Activated CD4-positive, alpha-beta T cell treated with anti-CD3 and anti-CD28 coated beads, Interleukin-2, amount 50 U/mL, for 1 hour (primary cell): ENCODE measurements around the gene SACM1L.

Experiments
- DNase-seq: peaks from one replicate; pipeline ENCODE4 v3.0.0-alpha.2; 2020

SACM1L gene

DNA sequence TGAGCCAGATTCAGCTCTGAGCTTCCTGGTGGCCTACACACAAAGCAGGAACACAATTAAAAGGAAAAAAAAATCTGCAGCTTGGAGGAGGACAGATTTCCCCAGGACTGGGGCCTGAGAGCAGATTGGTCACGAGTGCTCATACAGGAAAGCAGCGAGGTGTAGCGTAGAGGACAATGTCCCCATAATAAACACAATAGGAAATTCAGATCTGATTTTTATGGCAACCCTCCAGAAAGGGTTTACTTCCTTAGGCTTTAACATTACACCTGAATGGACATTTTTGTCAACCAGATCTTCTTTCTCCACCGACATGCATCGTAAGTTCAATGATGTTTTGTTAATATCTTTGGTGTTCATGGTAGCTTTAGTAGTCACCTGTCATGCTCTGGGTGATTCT is 83.9 kb downstream of the SACM1L start:
- no peak for DNase-seq

DNA sequence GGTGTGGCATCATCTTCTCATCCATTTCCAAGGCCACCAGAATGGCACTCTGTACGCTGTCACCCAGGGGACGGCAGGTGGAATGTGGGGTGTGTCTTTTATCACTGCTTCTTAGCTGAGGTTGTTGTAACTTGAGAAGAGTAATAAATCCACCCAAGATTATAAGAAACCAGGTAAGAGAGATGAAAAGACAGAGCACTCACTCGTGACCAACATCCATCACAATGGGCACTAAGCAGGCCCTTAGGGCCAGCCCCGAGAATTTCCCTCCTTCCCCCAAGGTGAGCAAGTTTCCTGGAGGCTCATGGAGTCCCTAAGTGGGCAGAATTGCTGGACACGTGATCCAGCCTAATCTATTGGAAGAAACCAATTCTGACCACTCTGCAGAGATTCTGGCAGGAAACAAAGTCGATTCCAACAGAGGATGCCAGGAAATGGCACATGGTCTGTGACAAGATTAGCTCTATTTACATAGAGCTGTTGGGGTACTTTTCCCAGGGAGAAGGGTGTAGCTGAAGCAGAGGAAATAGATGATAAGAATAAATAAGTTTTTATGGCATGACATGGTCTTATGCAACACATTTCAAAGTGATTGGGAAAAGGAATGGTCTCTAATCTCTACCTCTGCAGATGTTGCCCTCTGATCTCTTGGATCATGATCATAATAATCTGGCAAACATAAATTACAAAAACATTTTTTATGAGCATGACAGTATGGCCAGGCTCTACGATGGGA is 84.7 kb downstream of the SACM1L start:
- no peak for DNase-seq

DNA sequence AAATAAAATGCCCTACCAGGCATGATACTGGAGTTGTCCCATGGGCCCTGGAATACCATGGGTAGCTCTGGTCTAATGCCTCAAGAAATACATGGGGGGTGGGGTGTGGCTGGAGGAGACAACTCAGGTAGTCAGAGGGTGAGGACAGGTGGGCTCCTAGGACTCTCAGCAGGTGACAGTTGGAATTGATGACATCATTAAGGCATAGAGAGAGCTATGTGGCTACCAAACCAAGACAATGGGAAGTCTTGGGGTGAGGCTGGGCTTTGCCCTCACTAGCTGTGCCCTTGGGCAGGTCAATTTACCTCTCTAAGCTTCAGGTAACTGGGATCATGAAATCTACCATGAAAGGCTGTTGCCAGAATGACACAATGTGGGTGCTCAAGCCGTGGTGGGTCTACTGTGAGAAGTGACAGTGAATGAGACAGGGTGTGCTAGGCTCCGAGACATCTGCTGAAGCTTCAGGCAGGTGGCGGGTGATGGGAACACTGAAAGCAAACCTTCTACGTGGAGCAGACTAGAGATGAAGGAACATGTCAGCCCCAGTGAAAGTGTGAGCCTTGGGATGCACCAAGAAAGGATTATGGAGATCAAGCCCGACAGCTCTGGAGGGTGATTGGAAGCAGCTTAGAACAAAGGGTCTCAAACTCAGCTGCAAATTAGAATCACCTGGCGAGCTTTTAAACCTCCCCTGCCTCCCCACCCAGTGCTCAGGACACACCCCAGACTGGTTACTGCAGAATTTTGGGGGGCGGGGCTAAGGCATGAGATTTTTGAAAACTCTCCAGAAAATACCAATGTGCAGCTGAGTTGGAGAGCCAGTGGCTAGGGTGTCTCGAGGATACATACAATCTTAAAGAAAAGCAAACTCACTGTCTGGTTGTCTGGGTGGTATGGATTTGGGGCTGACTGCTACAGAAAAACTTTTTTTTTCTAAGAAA is 85.7 kb downstream of the SACM1L start:
- DNase-seq = no peak

DNA sequence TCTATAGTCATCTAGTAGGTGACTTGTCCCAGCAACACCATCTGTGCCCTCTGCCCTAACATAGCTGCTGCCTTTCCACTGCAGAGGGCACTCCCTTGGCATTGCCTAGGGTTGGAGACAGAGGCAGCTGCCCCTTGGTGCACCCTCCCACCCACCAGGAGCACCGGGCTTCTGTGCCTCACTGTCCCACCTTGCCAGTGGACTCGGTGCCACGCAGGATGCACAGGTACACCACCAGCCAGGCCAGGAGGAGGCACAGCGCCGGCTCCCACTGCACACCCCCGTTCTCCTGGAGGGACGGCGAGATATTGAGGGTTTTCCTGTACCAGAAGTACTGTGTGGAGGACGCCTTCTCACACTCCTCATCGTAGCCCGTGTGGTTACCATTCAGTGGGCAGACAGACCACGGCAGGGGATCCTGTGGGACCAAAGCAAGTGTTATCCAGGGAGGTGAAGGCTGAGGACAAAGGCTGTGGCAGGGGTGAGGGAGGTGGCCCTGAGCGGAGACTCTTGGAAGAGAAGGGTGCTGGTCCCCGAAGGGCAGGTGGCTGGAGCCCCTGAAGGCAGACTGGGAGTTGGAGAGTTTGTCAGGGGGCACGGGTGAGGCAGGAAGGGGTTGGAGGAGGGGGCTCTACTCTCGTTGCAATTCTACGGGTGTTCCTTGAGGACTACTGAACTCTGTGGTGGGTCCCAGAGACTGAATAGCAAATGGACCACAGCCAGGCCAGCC is 86.5 kb downstream of the SACM1L start:
- DNase-seq = no peak

DNA sequence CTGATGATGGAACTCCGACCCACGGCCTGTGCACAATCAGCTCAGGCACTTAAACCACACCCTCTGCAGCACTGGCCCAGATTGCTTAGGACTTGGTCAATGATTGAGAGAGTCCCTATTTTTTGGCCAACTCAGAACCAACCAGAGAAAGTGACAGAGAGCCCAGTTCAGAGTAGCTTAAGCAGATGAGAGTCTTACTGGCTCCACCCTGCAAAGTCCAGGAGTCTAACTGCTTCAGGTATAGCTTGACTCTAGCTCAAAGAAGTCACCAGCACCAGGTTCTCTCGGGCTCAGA is 87.1 kb downstream of the SACM1L start:
- no peak for DNase-seq

DNA sequence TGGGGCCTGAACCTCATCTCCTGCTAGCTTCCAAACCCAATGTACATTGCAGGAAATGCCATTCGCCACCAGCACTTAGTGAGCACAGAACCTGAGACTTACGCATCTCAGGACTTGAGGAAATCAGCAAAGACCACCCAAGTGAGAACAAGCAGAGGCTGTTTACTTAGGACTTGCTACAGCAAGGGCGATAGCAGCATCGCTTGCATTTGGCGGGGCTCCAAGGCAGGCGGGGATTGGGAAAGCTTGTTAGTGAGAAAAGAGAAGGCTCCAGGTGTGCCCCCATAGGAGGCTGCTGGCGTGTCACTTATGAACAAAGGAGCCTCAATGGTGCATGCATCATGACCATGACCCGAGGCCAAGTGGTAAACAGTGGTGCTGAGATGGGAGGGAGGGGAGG is 87.4 kb downstream of the SACM1L start:
- no peak for DNase-seq

DNA sequence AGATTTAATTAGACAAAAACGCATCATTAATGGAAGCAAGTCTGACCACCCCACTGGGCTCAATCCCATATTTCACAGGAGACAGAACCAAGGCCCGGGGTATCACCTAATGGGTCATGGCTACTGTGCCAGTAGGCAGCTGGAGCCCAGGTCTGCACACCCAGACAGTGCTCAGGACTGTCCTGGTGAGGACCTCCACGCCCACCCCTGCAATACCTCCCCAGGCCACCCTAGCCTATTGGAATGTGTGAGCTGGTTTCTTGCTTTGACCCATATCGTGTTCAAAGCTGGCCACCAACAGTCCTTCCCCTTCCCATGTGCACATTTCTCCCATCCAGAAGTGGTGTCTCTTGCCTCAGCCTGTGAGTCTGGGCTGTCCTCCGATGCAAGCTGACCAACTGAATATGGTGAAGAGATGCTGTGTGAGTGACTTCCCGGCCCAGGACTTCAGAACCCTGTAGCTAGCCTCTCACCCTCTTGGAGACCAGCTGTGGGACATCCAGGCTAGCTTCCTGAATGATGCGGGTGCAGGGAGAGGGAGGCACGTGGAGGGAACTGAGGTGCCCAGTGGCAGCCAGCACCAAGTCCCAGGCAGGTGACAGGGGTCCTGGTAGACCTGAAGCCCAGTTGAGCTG is 88.0 kb downstream of the SACM1L start:
- DNase-seq = no peak

DNA sequence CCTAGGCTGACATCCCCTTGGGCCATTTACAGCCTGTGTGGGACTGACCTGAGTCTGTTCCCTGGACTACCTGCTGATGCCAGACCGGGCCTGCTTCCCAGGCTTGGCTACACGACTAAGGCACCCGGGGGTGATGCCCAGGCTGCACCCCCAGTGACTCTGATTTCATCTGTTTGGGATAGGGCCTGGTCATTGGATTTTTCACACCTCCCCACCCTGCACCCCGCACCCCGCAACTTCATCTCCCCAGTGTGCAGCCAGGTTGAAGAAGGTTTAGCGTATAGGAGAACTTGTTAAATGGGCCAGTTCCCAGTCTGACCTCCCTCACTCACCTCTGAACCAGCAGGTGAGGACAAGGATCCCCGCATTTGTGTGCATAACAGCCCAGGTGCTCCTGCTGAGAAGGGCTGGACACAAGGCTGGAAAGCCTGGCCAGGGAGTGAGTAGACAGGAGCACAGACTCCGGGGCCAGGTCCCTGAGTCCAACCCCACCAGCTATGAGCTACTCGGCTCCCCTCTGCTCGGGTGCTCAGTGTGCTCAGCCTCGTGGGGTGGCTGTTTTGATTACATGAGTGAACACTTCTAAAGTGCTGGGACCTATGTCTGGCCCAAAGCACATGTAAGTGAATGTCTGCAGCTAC is 88.7 kb downstream of the SACM1L start:
- DNase-seq = no peak

DNA sequence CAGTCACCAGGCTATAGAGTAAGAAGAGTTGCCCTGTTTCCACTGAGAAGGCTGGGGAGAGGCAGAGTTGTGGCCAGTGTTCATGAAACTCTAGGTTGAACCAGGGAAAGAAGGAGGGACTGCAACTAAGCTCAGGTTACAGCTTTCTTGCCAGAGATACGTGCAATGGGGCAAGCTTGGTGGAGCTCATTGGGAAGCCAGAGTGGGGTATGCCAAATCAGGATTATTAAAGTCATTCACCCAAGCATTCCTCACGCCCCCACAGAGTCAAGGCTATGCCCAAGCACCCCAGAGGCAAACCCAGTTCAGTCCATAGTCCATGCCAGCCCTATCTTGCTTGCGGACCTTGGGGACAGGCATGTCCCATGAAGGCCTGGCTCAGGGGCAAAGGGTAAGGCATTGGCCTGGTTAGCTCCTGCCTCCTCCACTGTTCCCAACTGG is 89.6 kb downstream of the SACM1L start:
- no peak for DNase-seq

DNA sequence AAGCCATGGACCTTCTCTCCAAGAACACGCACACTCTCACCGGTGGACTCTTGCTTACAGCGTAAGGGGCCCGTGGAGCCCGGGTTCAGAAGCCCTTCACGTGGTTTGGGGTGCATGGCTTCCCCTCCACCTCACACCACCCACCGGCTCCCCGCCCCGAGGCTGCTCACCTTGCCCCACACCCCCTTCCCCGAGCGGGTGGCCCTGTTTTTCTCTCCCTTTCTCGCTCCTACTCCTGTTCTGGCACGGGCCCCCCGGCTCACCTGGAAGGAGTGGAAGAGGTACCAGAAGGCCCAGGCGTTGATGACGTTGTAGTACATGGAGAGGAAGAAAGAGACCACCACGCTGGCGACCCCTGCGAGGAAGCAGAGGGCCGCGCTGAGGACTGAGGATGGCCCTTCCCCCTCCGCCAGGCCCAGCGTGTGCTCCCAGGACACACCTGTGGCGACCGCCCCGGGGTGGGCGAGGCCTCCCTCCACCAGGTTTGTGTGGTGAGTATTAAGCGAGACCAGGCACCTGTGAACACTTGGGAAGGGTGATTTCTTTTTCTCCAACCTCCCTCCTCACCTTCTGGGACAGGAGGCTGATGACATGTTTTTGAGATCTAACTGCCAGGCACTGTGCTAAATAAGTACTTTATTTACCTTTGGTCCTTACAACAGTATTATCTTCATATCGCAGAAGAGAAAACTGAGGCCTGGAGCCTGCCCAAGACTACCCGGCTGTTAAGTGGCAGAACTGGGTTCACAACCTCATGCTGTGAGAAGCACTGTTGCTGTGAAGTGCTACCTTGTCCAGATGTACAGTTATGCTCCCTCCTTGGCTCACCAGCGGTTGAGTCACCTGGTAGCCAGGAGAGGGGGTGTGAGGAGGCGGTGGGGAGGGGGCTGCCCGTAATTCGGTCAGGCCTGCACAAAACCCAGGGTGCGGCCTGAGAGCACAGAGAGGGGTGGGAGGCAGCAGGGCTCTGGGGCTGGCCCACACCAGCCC is 90.8 kb downstream of the SACM1L start:
- DNase-seq = no peak

DNA sequence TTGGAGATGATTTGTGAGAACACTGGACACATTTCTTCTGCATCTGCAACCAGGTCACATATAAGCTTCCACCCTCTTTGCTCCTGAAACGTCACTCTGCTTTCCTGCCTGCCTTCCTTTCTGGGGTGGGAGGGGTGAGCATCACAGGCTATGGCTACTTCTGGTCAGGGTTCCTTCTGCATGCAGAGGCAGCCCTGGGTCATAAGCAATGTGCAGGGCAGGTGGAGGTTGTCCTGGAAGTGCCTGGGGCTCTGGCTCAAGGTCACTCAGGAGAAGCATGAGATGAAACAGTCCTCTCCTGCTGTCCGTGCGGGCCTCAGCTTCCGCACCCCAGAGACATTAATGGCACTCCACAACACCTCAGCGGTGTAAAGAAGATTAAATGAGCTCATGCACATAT is 92.1 kb downstream of the SACM1L start:
- no peak for DNase-seq

DNA sequence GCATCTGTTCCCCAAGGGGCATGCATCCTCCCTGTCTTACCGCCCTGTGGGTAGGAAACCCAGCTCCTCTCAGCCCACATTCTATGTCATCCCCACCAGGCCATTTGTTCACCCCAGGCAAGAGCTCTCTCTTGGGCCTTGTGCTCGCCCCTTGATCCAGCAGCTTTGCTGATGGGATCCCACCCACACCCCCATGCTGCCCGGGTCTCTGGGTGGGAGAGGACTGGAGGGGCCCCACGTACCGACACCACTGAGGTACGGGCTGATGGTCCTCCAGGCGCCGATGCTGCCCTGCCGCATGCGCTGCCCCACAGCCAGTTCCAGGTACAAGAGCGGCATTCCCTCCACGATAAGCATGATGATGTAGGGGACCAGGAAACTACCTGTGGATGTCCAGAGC is 92.6 kb downstream of the SACM1L start:
- DNase-seq = no peak

DNA sequence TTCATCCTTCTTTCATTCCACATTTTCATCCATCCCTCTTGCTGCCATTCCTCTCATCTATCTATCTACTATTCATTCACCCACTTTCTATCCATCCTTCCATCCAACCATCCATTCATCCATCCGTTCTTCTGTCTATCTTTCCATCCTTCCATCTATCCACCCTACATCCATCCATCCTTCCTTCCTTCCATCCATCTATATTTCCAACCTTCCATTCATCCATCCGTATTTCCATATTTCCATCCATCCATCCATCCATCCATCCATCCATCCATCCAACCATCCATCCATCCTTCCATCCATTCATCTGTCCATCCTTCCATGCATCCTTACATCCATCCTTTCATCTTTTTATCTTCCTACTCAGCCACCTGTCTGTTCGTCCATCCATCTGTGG is 93.2 kb downstream of the SACM1L start:
- DNase-seq = no peak

DNA sequence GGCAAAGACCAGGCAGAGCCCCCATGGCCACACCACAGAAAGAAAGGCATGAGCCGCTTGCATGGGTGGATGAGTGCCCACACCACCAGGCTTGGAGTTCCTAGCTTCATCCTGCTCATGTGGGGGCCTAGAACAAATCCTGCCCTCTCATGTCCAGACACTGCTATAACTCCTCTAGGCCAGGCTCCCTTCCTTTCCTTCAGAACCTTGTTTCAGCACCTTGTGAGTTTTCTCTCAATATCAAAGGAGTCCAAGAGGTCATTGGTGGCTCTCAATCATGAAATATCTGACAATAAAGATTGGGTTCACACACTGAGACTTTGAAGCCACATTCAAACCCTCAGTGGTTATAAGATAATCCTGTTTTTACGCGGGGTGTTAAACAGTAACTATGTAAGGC is 94.5 kb downstream of the SACM1L start:
- DNase-seq = no peak

DNA sequence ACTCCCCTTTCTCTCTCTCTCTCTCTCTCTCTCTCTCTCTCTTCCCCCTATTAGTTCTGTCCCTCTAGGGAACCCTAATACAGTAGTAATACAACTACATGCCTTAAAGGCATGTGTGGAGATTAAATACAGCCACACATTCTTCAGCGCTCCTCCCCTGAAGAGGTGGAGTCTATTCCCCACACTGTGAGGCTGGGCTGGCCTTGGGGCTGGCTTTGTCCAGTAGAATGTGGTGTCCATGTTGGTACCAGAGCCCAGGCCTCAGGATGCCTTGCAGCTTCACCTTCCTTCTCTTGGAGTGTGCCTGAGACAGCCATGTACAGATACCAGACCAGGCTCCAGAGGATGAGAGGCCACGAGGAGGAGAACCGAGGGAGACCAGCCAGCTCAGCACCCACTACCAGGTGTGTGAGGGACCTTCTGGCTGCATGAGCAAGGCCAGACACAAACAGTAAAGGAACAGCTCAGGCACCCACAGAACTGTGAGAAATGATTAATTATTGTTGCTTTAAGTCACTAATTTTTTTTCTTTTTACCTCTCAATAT is 96.5 kb downstream of the SACM1L start:
- DNase-seq = no peak

DNA sequence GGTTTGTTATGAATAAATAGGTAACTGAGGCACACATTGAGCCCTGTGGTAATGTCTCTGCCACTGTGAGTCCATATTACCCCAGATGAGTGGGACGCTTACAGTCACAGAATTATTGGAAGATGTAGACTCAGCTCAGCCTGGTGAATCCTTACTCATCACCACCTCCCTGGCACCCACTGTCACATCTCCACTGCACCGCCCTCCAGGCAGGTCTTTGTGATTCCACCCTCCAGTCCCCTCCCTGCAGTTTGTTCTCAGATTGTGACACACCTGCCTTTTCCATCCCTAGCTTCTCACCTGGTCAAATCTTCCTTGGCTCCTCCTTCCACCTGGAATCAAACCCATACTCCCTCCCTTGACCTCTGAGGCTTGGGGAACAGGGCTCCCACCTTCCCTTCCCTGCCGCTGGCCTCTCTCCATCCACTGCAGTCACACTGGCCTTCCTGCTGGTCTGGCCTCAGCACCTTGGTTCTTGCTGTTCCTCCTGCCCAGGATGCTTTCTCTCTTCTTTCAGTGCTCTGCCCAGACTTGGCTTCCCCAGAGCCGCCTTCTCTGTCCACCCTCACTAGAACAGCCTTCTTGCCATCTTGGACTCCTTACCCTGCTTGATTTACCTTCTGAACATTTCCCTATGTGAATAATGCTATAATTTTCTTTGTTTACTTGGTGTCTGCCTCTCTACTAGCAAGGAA is 97.8 kb downstream of the SACM1L start:
- DNase-seq = no peak

DNA sequence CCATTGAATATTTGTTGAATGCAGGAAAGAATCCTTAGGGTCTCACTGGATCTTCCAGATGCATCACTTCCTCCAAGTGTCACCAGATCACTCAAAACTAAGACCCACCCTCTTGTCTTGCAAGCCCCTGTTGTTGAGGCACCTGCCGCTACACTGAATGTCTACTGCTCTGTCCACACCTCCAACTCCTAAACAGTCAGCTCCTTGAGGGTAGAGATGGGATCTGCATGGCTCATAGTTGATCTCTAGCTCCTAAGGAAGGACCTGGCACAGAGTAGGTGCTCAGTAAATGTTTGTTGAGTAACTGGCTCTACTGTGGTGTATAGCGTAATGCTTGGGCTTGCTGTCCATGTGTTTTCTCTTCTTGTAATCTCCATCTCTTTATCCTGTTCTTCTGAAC is 98.4 kb downstream of the SACM1L start:
- no peak for DNase-seq

DNA sequence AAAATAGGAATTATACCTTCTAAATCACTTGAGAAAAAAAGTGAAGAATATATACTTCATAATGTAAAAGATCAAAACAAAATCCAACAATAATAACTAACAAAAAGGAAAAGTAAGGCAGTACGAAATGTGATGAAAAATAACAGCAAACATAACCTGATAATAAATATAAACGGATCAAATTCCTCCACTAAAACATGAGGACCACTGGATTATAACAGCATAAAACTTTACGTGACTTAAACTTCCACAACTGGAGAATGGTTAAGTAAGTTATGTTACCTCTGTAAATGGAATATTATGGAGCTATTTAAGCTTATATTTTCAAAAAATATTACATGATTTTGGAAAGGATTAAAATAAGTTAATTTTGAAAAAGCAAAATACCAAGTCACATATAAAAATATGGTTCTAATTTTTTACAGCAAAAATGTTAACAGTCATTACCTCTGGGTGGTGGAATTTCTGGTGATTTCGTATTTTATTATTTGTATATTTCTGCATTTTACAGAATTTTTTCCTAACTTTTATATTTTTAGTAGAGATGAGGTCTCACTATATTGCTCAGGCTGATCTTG is 100.1 kb downstream of the SACM1L start:
- no peak for DNase-seq

DNA sequence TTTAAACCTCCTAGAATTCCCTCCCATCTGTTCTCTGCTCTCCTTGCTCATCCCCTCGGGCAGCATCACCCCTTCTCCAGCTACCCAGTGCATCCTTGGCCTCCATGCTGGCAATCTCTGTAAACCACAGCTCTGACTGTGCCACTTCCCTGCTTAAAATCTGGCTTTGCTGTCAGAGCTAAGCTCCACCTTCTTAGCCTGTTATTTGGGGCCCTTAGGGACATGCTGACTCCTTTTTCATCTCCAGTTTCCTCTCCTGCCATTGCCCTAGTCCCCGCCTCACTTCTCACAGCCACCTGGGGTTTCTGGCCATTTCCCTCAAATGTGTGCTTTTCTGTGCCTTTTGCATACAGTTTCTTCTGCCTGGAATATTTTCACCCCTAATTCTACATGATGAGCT is 101.4 kb downstream of the SACM1L start:
- DNase-seq = no peak

DNA sequence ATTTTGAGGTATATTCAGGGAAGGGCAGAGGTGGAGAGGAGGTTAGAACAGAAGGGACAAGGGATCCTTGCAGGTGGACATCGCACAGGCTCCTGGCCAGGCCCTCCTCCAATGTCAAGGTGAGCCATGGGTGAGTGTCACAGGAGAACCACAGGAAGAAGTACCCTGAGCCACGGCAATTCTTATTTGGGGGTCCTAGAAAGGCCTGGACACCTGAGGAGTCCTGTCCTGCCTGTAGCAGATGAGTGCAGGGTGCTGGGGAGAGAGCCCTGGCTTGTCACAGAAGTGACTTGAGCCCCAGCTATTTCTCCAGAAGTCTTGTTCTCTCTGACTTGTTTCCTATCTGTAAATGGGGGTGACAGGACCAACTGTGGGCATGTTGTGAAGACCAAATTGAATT is 102.8 kb downstream of the SACM1L start:
- DNase-seq = no peak
